NCI-H1417 treated with DMSO at 0.1 percent for 48 hours (cell line): Measurements from ENCODE around the gene NHS.

Experiments
- DNase-seq: peaks from one replicate; lab custom pipeline; 2025; lab: John Stamatoyannopoulos, UW

NHS gene

DNA sequence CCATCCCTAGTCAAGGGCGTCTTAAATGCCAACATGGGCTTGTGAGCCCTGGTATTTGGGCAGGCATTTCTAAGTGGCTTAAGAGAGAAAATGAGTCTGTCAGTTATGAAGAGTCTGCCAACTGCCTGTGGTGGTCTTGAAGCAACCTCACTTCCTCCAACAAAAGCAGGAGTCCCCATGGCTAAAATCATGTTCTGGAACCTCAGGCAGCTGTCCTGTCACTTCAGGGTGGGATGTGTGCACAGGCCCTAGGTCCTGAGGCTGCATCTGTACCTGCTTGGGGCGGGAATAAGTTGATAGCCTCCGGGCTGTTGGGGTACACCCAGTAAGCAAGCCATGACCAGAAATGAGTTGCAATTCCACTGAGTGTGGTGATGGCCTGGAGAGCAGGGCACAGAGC, 247.3 kb downstream of the NHS start:
- DNase-seq, result no peak

DNA sequence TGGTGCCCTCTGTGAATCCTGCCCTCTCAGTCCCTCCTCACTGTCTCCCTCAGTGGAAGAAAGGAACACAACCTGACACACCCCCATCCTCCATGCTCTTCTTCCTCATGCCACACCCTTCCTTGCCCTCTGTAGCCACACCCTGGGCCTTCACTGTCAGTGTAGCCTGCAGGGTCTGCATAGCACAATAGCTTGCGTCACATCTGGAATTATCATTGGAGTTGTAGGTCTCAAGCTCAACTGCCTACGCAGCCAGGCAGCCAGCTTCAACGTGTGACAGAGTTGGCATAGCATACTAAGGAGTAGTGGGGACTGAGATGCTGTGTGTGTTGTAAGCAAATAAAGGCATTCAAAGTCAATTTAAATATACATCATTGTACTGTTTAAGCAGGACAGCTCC, 248.8 kb downstream of the NHS start:
- DNase-seq, result no peak

DNA sequence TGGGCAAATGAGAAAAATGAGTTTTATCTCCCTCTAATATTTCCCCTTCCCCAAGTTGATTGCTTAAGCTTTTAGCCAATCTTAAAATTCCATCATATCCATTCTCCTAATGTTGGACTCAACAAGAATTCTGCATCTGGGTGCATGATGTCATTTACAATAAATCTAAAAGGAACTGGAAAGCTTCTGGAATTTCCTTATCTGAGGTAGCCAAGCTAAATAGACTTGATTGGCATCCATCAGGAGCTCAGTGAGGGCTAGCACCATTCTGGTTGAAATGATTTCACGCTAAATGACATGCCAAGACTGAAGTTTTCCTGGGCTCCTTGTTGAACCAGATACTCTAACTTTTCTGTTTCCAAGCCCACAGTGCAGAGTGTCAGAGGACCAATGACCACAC, 252.0 kb downstream of the NHS start:
- DNase-seq, result no peak

DNA sequence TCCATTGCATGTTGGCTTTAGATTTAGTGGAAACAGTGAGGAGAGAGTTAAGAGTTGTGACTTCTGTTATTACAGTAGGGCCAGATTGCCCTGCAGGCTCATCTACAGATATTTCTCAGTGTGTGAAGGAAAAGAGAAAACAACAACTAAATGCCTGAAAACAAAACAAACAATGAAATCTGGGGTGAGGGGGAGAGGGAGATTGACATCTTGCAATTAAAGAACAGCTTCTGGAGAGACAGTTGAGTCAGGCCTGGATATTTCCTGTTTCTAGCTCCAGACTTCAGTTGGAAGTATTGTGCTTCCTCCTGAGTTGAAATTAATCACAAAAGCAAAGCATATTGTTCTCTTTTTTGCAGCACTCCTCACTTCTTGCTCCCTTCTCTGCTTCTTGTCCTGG, 254.0 kb downstream of the NHS start:
- DNase-seq, result no peak

DNA sequence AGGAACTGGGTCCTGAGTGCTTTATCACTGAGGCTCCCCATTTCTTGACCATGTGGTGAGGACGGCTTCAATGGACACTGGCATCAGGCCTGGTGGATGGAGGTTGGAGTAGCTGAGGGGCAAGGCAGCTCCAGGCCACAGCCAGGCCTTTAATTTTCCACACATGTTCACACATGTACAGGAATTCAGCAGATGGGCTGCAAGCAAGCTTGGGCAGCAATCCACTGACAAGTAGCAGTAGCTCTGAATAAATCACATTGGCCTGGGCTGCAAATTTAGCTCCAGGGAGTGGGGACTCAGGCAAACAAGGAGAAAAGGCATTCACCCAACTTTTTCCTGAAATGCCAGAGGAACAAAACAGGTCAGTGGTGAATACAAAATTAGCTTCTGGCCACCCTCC, 254.5 kb downstream of the NHS start:
- DNase-seq, result no peak

DNA sequence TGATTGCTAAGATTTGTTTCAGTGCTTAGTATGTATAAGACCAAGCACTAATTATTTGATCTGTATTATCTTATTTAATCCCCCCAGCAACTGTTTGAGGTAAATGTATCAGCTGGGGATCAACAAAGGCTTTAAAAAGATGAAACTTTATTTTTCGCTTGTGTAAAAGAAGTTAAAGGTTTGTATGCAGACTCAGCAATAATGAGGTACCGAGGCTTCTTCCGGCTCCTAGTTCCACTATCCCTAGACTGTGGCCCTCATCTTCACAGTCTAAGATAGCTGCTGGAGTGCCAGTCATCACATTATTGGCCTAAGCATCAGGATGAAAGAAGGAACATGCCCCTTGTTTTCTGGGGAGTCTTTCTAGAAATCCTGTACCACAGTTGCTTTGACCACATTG, 256.6 kb downstream of the NHS start:
- no peak for DNase-seq

DNA sequence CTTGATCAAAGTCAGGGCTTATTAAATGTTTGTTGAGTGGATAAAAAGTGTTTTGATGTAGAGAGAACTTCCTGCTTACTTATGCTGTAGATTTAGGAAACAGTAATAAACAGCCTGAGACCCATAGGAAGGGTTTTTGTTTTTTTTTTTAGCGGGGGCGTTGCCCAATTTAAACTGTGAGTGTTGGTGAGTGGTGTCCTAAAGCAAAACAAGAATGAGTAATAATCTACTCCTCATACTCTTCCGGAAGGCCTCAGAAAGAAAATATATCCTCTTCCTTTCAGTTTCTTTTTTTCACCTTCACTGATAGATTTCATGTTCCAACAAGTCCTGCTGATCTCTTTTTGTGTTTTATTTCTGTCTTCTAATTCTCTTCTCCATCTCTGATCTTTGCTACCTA, 257.9 kb downstream of the NHS start:
- DNase-seq, result no peak

DNA sequence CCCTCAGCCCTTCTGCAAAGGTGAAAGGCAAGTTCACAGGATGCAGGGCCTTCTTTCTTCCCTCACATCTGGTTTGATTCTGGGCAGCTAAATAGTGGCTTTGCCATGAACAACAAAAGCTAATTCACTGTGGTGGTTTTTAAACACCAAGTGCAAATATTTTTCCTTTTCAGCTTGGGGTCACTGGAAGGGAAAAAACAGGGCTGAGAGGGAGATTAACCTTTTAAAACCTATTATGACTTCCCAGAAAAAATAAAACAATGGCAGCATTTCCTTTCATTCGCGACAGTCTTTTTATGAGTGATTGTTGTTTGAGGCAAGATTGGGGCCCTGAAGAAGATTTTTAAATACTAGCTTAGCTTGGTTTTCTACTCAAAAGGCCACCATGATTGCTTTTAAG, 258.5 kb downstream of the NHS start:
- DNase-seq, result no peak

DNA sequence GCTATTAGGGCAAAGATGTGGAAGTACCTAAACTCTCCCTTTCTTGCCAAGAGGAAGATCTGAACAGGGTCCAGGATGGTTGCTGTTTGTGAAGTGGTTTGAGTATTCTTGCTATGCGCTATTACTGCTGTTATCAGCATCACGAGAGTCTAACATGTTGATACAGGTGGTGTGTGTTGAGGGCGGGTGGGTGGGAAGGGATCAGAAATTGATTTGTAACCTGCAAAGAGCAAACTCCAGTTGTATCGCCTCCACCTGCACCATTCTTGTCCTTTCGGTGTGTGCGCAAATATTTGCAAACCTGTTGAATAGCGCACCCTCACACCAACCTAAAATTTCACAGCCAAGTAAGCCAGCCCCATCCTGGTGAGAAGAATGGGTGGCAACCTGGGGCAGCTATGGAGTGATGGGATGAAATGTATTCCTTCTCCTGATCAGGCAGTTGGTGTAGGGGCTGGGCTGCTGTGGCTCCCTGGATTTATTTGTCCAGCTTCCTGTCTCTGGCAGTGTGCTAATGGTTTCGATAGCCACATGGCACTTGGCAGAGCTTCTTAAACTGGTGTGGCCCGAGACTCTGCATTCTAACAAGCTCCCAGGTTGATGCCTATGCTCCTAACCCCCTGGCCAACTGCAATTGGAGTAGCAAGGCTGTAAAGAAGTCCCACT, 259.7 kb downstream of the NHS start:
- DNase-seq, result peak; percentile 10

DNA sequence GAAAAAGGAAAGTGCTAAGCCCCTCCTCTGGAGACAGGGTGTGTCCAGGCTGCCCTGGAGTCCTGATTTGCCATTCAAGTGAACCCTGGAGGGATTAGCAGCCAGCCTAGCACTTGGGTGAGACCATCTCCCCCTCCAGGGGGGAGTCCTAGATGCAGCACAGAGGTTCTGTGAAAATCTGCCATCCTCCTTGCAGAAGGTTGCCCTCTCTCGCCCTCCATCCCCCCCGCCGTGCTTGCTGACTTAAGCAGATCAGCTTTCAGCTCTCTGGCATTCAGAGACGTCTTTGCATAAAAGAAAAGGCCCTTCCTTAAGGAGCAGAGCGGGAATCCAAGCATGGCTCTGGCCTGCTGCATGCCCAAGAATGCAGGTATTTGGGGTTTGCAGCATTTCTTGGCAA, 260.2 kb downstream of the NHS start:
- DNase-seq, result no peak

DNA sequence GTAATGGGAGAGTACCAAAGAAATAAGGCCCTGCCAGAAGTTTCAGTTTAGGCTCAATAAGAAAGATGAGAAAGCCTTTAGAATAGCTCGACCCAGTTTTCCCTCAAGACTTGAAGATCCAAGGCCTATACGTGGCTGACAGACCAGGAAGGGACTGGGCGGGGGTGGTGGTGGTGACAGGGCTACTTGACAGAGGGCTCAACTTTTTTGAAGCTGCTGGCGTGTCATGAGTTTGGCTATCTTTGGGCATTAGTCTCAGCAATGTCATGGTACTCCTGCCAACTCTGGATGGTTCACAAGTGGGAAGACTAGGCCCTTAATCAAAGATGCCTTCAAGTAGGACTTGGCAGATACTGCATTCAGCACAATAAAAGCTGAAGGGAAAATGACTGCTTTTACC, 262.2 kb downstream of the NHS start:
- DNase-seq, result no peak

DNA sequence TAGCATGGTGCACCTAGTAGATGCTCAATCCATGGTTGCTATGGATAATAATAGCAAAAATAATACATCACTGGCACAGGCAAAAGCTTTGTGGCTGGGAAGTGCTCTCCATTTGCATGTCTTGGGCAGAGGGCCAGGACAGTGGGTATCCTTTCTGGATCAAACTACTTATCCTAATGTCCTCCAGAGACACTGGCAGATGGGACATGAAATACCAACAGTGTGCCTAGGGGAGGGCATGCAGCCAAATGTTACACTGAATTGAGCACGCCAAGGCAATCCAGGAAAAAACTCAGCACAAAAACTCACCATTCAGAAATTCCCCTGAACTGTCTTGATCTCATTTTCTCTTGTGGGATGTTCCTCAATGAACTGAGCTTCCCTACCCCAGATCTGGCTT, 263.7 kb downstream of the NHS start:
- no peak for DNase-seq

DNA sequence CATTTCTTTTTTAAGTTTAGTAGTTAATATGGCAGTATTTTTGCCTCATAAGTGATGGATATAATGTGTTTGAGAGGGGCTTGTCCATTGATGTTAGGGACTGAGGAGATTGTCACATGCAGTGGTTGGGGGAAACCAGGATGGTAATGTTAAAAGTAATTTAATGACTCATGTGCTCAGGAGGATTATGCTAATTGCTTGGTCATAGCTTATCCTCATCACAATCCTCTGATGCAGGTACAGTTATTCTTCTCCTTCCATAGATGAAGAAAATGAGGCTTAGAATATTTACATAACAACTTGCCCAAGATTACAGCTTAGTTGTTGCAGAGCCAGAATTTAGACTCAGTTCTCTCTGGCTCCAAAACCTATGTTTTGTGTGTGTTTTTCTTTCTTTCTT, 267.9 kb downstream of the NHS start:
- no peak for DNase-seq

DNA sequence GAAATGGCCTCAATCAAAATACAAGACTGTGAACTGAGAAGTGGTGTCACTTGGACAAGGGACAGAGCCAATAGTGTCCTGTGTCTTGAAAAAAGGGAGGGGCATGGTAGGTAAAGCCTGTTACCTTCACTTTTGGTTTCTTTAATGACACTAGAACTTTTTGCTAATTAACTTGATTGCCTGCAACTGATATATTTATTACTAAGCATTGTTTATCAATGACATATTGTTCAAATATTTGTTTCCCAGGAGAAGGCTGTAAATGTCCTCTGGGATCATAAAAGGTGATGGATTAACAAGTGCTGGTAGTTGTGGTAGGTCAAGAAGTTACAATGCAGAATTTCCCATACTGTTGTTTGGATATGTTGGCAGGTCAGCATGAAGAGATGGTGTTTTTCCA, 268.5 kb downstream of the NHS start:
- no peak for DNase-seq

DNA sequence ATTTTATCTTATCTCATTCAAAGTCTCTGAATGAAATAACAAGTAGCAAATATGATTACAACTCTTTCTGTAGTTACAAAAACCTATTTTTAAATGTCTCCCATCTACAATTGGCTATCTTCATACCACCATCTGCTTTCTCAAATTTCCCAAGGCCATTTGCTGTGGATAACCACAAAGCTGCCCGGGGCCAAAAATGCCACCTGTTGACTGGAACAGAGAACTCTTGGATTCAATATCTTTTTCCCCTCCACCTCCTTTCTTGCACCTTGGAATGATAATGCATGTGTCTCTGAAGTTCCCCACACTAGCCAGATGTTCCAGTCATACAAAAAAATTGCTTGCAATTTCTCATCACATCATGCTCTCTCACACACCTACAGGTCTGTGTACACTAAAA, 269.0 kb downstream of the NHS start:
- no peak for DNase-seq

DNA sequence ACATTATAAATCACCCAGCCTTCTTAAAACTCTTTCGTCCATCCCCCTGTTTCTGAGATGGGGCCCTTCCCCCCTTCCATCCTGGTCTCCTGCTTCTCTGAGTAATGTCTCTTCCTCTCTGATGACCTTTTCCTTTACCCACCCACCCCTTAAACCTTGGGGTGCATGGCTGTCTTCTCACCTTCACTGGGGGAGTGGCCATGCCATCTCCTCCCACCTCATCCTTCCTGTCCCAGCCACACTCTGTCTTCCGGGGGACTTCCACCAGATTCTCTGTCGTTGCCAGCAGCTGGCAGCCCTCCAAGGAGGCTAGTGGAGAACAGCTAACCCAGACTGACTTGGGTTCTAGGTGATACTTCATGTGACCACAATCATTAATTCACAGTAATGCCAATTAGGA, 279.1 kb downstream of the NHS start:
- no peak for DNase-seq

DNA sequence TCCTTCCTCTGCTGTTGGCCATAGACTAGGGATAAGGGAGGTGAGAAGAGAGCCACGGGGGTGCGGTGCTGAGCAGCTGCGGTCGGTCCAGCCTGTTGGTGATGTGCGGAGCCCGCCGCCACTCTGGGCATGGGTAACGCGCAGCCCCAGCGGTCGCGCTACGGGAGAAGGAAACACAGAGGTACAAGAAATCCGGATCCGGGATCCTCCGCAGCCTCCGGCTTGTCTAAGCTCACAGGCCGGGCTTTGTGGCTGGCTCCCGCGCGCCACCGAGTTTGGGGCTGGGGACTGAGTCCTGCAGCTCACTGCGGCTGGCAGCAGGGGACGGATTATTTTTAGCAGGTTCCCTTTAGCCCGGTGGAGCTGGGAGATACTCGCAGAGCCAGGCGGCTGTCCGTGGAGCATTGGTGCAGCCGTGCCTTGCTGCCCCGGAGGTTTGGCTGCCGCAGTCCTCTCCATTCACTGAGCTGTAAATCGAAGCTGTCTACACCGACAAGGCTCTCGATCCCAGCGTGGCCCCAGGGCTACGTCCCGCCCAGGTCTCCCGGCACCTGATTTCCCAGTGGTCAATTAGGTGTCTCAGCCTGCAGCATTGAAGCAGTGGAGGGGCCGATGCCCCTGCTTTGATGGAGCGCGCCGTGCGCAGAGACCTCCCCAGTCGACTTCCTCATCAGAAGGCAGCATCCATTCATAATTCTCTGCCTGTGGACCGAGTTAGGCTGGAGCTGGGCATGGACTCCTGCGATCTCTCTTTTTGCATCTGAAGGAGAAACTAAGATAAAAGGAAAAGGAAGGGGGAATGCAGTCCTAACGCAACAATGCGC, 280.4 kb downstream of the NHS start:
- DNase-seq, result no peak

DNA sequence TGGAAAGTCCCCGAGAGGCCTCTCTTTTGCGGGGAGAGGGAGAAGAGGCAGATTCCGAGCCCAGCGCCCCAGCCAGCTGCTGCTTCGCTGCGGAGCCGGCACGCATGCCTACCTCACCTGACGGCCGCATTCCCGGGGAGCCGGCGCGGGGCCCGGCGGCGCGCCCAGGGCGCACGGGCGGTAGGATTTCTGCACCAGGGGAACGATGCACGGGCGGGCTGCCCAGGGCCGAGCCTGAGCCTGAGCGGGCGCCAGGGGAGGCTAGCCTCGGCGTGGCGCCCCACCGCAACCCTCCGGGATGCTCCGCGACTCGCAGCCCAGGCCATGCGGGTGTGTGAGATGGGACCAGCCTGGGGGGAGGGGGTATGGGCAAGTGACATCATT, 281.0 kb downstream of the NHS start:
- DNase-seq, result no peak

DNA sequence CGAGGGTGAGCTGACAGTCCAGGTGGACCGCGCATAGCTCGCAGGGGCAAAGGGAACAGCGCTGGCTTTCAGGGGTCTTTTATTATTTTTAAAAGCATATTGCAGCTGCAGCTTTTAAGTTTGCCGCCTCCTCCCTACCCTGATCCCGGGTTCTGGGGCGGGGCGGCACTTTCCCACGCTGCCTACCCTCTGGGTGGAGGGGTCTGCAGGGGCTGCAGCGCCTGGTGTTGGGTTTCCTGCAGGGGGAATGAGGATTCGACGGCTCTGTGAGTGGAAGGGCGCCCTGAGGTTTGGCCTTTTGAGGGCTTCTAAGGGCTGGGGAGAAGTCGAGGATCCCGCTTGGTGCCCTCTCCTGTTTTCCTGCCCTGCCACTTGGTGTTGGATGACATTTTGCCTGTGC, 281.6 kb downstream of the NHS start:
- DNase-seq, result no peak

DNA sequence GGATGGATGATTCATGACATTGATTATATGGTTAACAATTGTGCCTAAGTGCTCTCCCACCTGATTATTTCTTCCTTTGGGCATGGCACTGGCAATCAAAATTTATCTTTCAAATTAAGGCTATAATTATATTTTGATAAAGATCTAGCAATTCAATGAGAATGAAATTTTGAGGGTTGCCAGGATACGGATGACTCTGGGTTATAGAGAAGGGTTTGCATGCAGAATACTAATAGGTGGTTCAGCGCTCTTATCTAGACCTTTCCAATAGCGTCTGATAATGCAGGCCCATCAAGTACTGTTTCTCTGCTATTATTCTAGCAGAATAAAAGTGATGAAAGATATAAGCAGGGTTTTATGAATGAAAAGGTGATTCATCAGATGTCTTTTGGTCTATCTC, 287.4 kb downstream of the NHS start:
- DNase-seq, result no peak

DNA sequence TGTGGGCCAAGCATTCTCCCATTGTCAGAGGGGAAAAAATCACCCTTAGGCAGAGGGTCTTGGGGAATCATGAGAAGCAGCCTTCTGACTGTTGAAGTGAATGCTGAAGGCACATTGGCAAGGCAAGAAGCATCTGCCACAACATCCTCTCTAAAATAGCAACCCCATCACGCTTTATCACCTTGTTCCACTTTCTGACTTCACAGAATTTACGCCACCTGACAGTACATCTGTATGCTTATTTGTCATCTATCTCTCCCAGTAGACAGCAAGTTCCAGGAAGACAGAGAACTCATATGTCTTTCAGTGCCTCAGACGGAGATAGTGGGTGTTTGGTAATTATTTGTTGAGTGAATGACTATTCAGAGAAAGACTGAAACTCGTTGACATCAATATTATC, 293.9 kb downstream of the NHS start:
- DNase-seq, result no peak

DNA sequence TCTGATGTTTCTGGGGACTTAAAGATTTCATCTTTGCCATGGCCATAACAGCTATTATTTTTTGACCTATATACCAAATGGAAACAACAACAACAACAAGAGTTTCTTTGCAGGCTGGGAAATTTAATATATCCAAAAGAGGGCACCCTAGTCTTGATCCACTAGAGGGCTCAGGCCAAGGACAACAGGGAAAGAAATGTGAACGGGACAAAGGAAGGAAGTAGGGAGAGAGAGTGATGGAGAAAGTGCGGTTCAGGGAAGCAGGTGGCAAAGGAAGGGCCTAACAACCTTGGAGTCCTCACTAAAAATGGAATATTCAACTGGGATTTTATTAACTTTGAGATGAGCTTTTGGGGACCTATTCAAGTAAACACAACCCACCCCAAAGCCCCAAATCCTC, 294.5 kb downstream of the NHS start:
- DNase-seq, result no peak

DNA sequence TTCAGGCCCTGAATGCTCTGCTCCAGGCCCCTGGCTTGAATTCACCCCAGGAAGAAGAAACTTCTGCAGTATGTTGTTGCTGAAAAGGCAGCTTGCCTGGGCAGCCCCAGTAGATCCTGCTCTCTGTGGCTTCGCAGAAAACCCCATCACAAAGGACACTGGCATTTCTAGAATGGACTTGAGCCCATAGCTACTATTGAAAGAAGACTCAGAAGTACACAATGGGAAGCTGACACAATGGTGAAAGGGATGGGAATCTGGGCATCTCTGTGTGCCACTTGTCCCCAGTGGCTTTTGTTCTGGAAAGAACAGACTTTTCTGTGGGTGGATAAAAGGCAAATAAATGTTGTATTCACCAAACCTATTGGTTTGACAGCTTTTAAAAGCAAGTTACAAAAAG, 294.9 kb downstream of the NHS start:
- no peak for DNase-seq

DNA sequence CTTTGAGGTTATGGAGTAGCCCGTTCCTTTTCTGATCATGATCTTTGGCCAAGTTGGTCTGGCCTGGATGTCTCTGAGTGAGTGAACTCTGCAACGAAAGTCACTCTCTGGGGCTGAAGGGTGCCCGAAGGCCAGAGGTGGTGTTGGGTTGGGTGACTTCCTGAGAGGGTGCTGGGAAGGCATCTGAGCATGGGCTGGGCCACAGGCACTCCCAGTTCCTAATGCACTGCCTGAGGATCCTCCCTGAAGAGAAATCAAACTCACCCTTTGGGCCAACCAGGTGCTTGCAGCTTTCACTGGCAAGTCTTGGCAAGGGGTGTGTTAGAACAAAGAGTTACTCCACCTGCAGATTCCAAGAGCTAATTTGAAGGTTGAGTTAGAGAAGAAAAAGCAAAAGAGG, 295.9 kb downstream of the NHS start:
- no peak for DNase-seq
